NCI-H1436 treated with DMSO at 0.1 percent for 48 hours (cell line): ENCODE data around the gene HEXB.
A peak's percentile ranks its signal among the peaks of the same experiment; 100 is the strongest.

Experiments used
- DNase-seq: peaks from one replicate; lab custom pipeline; 2025; lab: John Stamatoyannopoulos, UW

HEXB gene

DNA sequence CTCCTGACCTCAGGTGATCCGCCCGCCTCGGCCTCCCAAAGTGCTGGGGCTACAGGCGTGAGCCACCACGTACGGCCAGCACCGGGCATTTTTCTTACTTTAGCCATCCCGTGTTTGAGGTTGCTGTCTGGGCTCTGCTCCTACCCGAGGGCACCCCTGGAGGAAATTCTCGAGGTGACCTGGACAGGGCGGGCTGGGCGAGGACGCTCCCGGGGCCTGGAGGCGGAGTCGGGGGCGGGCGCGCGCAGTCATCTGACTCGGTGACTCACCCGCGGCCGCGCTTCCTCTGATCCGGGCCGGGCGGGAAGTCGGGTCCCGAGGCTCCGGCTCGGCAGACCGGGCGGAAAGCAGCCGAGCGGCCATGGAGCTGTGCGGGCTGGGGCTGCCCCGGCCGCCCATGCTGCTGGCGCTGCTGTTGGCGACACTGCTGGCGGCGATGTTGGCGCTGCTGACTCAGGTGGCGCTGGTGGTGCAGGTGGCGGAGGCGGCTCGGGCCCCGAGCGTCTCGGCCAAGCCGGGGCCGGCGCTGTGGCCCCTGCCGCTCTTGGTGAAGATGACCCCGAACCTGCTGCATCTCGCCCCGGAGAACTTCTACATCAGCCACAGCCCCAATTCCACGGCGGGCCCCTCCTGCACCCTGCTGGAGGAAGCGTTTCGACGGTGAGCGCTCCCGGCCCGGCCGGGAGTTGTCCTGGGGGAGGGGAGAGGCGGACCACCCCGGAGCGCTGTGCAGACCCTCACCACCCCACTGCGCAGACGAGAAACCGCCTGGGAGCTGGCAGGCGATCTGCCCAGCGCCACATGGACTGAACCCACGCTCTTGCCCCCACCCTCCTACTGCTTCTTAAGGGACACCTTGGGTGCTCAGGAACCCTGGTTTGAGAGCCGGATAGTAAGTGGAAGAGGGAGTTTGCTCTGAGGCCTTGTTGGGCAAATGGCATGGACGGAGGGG lies at the start of gene HEXB:
Gene HEXB (plus strand): TSS at position 334 of the 952 bp plus-strand sequence. CDS start 28 bp downstream, at position 362.
- DNase-seq = peak; percentile 21

DNA sequence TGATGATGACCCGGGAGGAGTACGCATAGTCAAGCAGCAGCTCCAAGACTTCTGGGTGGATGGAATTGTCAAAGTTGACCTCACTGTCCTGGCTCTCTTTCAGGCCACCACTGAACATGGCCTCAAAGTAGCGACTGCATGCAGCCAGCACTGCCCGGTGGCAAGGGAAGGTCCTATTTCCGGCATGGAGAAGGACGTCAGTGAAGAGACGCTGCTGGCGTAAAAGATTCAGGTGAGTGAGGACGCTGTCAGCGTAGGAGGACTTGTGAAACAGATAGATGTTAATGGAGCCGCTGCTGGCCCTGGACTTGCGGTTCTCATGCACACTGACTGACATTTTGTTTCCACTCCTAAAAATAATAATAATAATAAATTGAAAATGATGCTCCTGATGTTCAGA lies 48.9 kb upstream of the HEXB start:
- no peak for DNase-seq

DNA sequence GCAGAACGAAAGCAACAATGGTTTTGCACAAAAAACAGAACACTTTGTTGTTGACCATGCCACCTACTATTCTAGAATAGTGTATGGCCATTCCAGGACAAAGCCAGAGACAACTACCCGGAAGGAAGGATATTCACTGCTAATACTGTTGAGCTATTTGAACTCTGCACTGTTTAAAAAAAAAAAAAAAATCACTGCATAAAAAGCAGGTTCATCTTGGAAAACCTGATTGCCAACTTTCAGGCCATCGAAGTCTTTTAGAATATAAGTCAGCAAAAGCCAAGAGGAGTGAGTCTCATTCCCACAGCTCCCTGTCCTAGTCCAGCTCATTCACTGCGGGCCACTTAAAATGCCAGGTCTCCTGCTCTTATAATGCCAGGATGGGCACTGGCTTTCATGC lies 48.5 kb upstream of the HEXB start:
- DNase-seq = no peak

DNA sequence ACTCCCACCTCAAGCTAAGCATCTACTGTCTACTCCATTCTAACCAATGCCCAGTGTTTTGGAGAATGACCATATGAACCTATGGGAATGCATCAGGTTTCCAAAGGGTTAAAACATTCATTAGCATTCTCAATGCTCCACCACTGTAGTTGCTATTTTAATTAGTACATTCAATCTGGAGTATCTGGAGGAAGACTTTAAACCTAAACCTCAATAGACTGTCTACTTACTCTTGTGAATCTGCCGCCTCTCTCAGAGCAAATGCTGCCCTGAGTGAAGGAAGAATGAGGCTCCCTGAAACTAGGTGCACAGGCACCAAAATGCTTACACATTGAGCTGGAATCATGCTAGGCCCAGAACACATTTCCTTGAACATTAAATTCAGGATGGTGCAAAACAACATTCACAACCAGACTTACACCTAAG lies 46.5 kb upstream of the HEXB start:
- DNase-seq = no peak

DNA sequence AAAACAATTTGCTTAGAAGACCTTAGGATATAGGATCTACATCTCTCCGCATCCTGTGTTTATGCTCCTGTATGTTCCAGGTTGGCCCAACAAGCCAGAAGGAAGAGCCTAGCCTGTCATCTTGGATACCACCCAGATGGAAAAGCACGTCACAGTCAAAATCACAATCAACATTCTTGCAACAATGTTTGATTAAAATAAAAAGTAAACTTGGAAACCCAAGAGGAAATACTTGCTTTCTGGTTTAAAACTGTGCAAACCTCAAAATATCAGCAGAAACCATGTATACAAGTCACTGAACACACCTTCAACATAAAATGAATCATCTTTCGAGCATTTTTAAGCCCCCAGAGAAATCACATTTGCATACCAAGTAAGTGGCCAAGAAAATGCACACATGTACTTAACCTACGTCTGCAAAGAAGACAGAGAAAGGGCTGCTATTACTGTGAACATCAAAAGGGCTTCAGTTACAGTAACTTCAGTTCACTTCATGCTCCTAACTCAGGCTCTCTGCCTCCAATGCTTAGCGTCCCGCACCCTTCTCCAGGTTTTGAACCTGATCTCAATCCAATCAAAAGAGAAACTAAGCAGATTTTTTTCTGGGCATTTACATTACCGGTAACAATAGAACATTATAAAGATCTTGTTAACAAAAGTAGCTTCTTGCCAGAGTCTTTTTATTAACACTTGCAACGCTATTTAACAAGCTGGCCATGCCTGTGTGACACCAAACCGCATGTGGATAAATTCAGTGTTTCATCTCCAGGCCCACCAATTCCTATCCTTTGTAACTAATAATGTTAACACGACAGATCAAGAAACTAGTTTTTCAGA lies 45.8 kb upstream of the HEXB start:
- DNase-seq = no peak

DNA sequence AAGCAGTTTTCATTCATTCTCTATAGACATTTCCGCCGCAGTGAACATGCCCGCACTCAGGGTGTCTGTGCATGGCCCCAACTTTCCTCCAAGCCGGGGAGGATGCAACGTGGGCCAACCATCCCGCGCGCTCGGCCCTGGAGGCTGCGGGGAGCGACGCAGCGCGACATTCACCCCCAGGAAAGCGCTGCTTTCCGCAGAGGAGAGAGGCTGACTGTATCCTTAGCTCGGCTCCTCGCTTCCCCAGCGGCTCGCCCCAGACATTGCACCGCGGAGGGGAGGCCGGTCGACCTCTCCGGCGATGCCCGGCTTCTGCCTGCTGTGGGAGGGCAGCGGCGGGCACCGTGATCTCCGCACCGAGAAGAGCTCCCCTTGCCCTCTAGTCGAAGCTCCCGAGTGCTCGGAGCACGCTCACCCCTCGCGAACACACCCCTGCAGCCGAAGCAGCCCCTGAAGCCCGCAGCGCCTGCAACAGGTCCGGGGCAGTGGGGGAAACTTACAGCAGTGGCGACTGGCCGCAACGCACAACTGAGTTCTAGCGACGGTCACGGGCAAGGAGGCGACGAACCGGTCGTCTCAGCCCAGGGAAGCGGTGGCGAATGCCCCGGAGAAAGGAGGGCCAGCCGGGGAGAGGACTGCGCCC lies 45.1 kb upstream of the HEXB start:
- DNase-seq = no peak

DNA sequence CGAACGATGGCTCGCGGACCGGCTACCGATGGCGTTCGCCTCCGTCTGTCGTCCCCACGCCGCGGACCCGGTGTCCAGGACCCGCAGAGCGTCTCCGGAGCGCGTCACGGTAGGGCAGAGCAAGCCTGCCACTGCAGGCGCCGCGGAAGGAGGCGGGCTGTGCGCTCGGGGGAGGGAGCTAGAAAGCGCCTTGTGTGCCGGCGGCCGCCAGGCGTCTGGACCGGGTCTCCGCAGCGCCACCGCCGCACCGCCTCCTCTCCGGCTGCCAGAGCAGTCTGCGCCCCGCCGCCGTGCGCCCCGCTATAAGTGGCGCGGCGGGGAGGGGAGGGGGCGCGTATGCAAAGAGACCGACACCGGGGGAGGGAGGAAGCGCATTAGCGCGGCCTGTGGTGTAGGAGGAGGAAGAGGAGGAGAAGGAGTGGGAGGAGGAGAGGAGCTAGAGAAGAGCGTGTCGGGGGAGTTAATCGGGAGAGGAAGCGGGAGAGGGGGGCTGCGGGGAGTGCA lies 44.5 kb upstream of the HEXB start, which contains the start of gene ENC1:
Gene ENC1 (minus strand): TSS at position 279 of the 504 bp plus-strand sequence. CDS start 4,243 bp downstream, outside the sequence.
- peak; percentile 75 for DNase-seq

DNA sequence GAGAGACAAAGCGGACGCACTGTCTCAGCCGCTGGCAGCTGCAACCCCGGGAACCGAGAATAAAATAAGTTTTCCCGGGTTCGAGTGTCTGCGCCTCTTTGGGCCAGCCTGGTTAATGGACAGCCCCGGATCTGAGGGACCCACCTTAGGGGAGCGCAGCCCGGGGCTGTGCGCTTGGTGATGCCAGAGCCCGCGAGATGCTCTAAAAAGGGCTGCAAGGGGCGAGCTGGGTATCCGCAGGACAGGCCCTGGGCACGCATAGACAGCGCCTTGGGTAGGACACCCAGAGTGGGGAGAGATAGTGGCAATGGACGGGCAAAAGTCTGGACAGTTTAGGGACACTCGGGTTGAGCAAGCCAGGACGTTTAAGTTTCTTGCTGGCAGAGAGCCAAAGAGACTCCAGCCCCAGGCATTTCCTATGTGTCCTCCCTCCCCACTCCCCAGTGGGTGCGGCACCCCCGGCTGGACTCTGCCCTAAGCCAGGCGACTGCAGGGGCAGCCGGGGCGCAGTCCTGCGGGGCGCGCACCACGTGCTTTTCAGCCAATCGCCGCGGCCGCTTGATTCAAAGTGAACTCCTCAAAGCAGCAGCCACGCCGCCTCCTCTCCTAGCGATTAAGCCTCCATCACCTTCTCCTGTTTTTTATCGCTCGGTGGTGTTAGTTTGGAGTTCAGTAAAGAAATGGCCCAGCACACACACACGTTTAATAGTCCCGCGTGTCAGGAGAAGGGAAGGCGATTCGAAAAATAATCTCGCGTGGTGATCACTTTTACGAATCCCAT lies 43.9 kb upstream of the HEXB start:
- DNase-seq = no peak

DNA sequence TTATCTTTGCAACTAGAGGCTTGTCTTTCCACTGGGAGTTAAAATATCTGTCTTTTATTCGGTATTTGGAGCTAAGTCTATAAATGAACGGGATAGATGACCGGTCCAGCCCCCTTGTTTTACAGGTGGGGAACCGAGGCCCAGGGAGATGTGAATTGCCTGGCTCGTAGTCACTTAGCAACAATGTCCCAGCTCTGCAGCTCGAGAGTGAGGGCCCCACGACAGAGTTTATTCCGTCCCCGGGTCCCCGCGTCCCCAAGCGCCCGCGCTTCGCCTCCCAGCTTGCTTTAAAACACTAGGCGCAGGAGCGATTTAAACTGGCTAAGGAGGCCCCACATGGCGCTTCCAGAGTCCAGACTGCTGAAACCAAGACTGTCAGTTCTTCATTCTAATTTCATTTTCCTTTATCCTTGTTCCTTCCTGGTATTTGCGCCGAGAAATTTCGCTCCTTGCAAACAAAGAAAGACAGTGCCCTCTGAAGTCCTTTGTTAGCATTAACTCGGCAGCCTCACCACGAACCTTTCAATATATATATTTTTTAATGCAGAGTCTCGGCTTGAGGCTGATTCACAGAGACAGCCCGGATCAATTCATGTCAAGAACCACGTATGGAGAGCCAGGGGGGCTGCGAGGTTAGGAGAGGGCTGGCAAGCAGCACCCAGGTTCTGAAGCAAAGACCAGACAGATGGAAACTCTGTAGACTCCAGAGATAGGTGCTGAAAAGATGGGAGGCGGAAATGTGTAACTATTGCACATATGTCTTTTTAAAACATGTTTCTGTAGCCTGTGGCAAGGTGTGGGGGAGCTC lies 43.1 kb upstream of the HEXB start:
- peak; percentile 27 for DNase-seq

DNA sequence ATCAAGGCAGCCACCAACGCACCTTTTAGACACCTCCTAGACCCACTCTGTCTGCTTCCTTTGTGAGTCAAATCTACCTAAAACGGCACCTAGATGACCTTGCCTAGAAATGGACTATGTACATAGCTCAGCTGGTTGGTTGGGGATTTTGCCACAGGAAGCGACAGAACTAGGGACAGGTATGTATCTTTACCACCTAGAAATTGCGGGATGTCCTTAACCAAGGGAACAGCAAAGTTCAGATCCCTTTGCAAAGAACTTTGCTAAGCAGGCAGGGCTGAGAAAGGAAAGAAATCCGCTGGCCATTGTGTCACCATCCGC lies 42.5 kb upstream of the HEXB start:
- no peak for DNase-seq

DNA sequence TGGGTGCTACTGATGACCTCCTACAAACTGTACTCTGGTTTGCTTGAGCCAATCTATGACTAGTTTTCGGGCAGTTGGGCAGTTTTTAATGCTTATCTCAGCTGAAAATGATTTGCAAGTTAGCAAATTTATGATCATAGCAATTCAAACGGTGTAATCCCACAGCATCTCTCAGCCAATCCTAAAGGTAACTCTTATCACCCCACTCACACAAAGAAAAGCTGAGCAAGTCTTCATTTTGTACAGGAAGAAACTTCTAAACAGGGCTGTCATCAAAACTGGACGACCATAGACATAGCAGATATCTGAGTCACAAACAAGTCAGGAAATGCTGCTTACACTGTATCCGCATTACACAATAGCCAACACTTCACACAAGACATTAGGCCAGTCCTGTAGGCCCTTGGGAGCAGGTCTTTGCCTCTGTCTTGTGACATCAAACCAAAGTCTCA lies 41.9 kb upstream of the HEXB start:
- DNase-seq = no peak

DNA sequence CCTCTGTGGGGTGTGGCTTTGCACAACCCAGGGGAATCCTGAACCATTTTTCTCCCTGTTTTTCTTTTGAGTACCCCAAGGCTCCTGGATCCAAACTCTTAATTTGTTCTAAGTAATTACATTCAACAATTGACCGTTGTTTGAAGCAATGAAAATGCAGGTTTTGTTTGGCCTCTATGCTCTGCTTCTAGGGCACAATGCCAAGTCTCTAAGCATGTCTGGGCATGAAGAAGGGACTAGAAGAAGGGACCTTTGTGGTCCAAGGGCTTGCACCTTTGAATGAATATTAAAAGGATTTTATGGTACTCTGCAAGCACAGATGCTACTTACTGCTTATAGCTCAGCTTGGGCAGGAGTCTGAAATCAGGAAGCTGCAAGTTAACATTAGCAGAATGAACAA lies 37.9 kb upstream of the HEXB start:
- DNase-seq = peak; percentile 8

DNA sequence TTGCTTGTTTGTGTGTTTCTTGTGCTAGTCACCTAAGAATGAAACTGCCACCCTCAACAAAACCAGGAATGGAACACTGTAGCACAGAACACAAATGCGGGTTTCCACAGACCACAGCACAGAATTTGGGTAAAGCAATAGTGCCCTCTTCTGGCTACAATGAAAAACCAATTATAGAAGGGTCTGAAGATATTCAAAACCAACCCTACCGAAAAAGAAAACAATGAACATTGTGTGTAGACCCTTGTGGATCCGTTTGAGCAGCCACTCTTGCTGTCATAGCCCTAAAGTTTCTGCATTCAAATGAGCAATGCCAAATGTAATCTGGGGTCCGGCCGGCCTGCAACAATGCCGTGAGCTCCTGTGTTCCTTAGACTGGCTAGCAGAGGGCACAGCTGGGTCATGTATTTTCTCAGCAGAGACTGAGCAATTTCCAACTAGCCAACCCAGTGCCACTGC lies 36.2 kb upstream of the HEXB start:
- no peak for DNase-seq

DNA sequence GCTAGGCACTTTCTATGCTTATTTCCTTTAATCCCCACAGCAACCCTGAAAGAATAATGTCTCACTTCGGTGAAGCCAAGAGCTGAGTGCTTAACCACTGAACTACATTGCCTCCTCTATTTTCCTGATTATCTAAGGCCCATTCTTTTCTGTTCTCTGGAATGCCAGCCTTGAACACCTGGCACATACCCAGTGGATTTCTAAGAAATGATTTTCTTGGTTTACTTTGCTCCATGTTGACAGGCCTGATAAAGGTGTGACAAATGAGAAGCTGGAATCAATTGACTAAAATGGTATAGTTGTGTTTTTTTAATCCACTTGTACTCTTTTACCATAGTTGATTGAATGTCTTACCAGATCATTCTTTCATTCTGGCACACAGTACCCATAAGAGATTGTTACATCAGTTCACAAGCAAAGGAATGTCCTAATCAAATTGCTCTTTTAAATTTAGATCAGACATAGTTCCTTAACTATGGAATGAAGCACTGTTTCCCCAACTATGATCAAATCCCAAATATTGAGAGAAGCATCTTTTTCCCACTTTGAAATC lies 35.5 kb upstream of the HEXB start:
- no peak for DNase-seq

DNA sequence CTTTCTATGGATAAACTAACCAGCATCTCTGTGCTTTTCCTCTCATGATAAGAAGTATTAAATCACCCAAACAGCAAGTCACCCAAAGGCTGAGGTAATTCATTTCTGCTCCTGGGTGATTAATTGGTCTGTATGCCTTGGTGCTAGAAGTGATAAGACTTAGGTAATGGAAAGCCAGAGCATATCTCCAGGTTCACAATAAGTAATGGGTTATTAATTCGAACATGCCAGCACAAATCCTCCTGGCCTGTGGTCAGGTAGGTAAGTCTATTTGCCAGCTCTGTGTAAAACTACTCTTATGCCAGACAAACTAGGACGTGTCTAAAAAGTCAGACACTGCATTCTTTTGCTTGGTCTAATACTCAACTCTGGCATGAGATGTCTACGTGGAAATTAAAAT lies 33.3 kb upstream of the HEXB start:
- no peak for DNase-seq

DNA sequence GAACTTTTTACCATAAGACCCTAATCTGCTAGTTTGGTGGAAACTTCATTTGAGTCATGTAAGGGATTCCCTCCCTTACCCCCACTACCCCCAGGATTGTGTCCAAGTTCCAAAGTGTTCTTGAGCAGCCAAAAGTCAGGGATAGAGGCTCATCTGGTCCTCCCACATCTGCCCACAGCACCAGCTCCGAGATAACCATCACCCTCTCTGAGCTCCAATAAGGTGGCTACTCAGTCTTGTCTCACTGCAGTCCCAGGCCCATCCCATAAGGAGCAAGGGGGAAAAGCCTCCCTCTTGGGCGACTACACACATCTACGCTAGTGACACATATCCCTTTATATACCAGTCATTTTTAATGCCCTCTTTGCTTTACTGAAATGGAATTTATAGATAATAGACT lies 32.5 kb upstream of the HEXB start:
- no peak for DNase-seq

DNA sequence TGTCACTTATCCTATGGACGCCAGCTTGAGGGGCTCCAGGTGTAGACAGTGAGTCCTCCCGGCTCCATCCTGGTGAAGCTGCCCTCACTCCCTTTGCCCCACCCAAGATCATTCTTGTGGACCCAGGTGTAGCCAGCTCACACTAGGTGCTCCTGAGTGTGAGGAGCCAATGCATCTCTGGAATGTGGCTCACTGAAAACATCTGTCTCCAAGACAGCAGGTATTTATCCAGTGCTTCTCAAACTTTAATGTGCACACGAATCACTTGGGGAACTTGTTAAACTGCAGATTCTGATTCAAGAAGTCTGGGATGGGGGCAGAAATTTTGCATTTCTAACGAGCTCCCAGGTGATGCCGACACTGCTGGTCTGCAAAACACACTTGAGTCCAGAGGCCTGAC lies 31.0 kb upstream of the HEXB start:
- DNase-seq = no peak

DNA sequence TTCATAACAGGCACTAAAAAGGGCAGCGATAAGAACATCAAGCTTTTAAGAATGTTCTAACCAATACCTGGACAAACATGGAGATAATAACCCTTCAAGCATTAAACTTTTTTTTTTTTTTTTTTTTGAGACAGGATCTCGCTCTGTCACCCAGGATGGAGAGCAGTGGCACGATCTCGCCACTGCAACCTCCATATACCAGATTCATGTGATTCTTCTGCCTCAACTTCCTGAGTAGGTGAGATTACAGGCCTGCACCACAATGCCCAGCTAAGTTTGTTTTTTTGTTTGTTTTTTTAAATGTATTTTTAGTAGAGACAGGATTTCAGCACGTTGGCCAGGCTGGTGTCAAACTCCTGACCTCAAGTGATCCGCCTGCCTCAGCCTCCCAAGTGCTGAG lies 29.8 kb upstream of the HEXB start:
- no peak for DNase-seq

DNA sequence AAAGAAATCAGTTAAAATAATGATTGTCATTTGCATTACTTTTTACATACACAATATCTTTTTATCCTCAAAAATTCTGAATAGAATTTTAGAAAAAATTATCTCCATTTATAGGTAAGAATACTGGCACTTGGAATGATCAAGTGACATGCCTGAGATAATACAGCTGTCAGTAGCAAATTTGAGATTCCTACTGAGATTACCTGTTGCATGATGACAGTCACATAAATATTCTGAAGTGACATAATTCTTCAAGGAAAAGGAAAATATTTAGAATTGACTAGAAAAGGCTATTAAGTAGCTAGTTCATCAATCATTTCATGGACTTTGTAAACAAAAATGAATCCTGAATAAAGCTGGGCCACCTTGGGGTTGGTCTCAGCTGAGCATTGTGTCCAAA lies 29.3 kb upstream of the HEXB start:
- no peak for DNase-seq

DNA sequence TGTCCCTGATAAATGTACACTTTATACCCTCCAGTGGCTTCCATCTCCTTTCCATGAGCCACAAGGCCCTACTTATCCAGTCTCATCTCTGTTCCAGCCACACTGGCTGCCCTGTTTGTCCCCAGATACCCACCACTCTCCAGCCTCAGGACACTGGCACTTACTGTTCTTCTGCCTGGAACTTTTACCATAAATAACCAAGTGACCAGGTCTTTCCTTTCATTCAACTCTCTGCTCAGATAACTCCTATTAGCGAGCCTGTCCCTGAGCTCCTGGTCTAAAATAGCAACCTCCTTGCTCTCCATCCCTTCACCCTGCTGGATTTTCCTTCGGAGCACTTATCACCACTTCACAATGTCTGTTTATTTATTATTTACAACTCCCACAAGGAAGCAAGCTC lies 27.9 kb upstream of the HEXB start:
- no peak for DNase-seq
